Calu3 (cell line): ENCODE data around the gene KCNJ1. TPM values are rescaled to one million over a fixed set of nuclear protein-coding genes. Genes with fewer than 3 reads are reported as not detected.

Source experiments
- BruUV-seq: library from RNA; stranded (reverse); fragments of 400-500 nt; replicated peaks from 2 replicates; lab custom pipeline; 2021; lab: Mats Ljungman, UMichigan
- CTCF ChIA-PET: fragments of 300-600 bp; sonication (Branson Sonifier 250); formaldehyde crosslinking; loops from one replicate; lab custom pipeline; 2022; ENCODE audit warnings: antibody characterized with exemption; lab: Charles Lee
- DNase-seq: peaks from one replicate; pipeline ENCODE4 v3.0.0; 2022
- H3K27ac Mint-ChIP-seq: one replicate; pipeline ENCODE4 v1.8.0; 2022; ENCODE audit warnings: mixed read lengths; ENCODE audit not compliant: unreplicated experiment
- H3K27me3 Mint-ChIP-seq: one replicate; pipeline ENCODE4 v1.8.0; 2022; ENCODE audit warnings: mixed read lengths; ENCODE audit not compliant: unreplicated experiment
- H3K36me3 Mint-ChIP-seq: one replicate; pipeline ENCODE4 v1.8.0; 2022; ENCODE audit warnings: mild to moderate bottlenecking, moderate library complexity, mixed read lengths; ENCODE audit not compliant: insufficient read depth, unreplicated experiment
- H3K4me1 Mint-ChIP-seq: one replicate; pipeline ENCODE4 v1.8.0; 2022; ENCODE audit warnings: mild to moderate bottlenecking, low read depth, mixed read lengths; ENCODE audit not compliant: unreplicated experiment
- H3K4me3 Mint-ChIP-seq: one replicate; pipeline ENCODE4 v1.8.0; 2022; ENCODE audit warnings: mild to moderate bottlenecking, low read depth, moderate library complexity, mixed read lengths; ENCODE audit not compliant: unreplicated experiment
- H3K9me3 Mint-ChIP-seq: one replicate; pipeline ENCODE4 v1.8.0; 2022; ENCODE audit warnings: low read depth, mixed read lengths; ENCODE audit not compliant: unreplicated experiment
- CTCF ChIP-seq: fragments of 200-600 bp; IDR thresholded peaks from one replicate; pipeline ENCODE4 v1.8.0; 2022; ENCODE audit warnings: antibody characterized with exemption; ENCODE audit not compliant: unreplicated experiment
- intact Hi-C: fragments of 100-400 bp; cut with micrococcal nuclease; formaldehyde crosslinking; loops from one replicate; pipeline ENCODE4 v1.10.0; 2022; ENCODE audit not compliant: unreplicated experiment
- total RNA-seq: library from RNA; stranded (reverse); gene quantifications from 2 replicates; pipeline ENCODE4 v1.2.3, GENCODE V29; 2022

The KCNJ1 gene
- total RNA-seq, 1 experiment from 2014 or later = not detected

- H3K27ac Mint-ChIP-seq = no peak overlapping the region
- CTCF ChIA-PET = interaction anchor here (0.9 kb wide), 1 partner anchor 58 kb away, joined by 7 read pairs; no protein-coding TSS in a partner anchor
Observed at GRCh38 chr11:128898580-128899344, 31.7 kb upstream of the KCNJ1 start.

GRCh38 chr11:128897826-128898225 is 30.7 kb upstream of the KCNJ1 start:
- no peaks in the 10 kb centered on the region for H3K27me3 Mint-ChIP-seq
- H3K27ac Mint-ChIP-seq = no peak overlapping the region
- no peaks in the 10 kb centered on the region for H3K36me3 Mint-ChIP-seq
- BruUV-seq = no TSS peak
- no peaks in the 10 kb centered on the region for H3K9me3 Mint-ChIP-seq
- H3K4me3 Mint-ChIP-seq = no peak overlapping the region
- DNase-seq = no peak
- intact Hi-C loops = no loop called here
- H3K4me1 Mint-ChIP-seq = peaks cover 13% of the 10 kb centered on the region
- CTCF ChIA-PET = no interaction called here
- no peak for TF ChIP-seq CTCF

More at GRCh38 chr11:128898580-128899344, 31.7 kb upstream of the KCNJ1 start:
- no peak overlapping the region for H3K4me3 Mint-ChIP-seq
- BruUV-seq = no TSS peak
- H3K27me3 Mint-ChIP-seq = no peaks in the 10 kb centered on the region
- H3K36me3 Mint-ChIP-seq = no peaks in the 10 kb centered on the region
- no peak for TF ChIP-seq CTCF
- intact Hi-C loops = no loop called here
- DNase-seq = peak; percentile 28
- no peaks in the 10 kb centered on the region for H3K9me3 Mint-ChIP-seq
- peaks cover 13% of the 10 kb centered on the region for H3K4me1 Mint-ChIP-seq

GRCh38 chr11:128896356-128896755 is 29.3 kb upstream of the KCNJ1 start:
- intact Hi-C loops = no loop called here
- peaks cover 13% of the 10 kb centered on the region for H3K4me1 Mint-ChIP-seq
- H3K27ac Mint-ChIP-seq = no peak overlapping the region
- H3K27me3 Mint-ChIP-seq = no peaks in the 10 kb centered on the region
- TF ChIP-seq CTCF = no peak
- H3K4me3 Mint-ChIP-seq = no peak overlapping the region
- H3K36me3 Mint-ChIP-seq = no peaks in the 10 kb centered on the region
- DNase-seq = no peak
- CTCF ChIA-PET = no interaction called here
- H3K9me3 Mint-ChIP-seq = no peaks in the 10 kb centered on the region
- BruUV-seq = no TSS peak

- CTCF ChIA-PET = no interaction called here
- Mint-ChIP-seq H3K27me3 (no peaks in the 10 kb centered on the region), H3K36me3 (peaks cover 6% of the 10 kb centered on the region), H3K4me3 (no peak overlapping the region), H3K27ac (no peak overlapping the region), H3K9me3 (no peaks in the 10 kb centered on the region), H3K4me1 (peaks cover 13% of the 10 kb centered on the region)
- no peak for DNase-seq
- no peak for TF ChIP-seq CTCF
- intact Hi-C loops = no loop called here
- BruUV-seq = no TSS peak
Observed at GRCh38 chr11:128895526-128895925, 28.4 kb upstream of the KCNJ1 start.
